HG02678 (cell line): ENCODE data around the gene HYOU1.
A peak's percentile ranks its signal among the peaks of the same experiment; 100 is the strongest.
"Not testable (repeated sequence)": the region's sequence is repeated elsewhere in the genome, so short reads cannot be mapped to it uniquely, and the experiment has no call there.

Source experiments
- ATAC-seq: cut with Tn5 transposase; IDR thresholded peaks from one replicate; pipeline ENCODE4 v1.9.1; 2021; ENCODE audit warnings: mild to moderate bottlenecking, moderate library complexity; ENCODE audit not compliant: unreplicated experiment

HYOU1 gene

DNA sequence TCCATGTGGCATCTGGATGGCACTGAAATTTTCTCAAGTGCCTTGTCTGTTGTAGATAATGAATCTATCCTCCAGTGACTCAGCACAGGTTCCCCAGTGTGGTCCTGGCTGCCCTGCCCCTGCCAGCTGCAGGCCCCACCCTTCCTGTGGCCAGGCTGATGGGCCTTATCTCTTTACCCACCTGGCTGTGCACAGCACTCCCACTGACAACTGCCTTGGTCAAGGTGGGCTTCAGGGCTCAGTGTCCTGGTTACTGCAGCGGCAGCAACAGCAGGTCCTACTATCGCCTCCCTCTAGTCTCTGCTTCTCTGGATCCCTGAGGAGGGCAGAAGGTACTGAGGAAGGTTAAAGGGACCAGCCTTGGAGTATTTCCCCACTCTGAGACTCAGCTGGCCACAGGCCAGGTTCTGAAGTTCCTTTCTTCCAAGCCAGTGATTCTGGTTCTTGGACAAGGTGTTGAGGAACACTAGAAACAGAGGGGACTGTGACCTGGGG lies 30.8 kb upstream of the HYOU1 start:
- no peak for ATAC-seq

DNA sequence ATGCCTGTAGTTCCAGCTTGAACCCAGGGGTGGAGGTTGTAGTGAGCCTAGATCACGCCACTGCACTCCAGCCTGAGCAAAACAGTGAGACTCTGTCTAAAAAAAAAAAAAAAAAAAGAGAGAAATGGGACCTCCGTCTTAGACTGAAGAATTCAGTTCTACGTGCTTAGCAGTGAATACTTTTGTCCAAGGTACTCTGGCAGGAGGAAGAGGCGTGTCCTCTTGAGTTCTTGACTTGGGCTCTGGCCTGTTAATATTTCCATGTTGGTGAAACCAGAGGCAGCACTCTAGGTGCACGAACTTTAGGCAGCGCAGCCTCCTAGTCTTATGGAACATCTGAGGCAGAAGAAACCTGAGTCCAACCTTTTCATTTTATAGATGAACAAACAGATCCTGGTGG lies 30.1 kb upstream of the HYOU1 start:
- no peak for ATAC-seq

DNA sequence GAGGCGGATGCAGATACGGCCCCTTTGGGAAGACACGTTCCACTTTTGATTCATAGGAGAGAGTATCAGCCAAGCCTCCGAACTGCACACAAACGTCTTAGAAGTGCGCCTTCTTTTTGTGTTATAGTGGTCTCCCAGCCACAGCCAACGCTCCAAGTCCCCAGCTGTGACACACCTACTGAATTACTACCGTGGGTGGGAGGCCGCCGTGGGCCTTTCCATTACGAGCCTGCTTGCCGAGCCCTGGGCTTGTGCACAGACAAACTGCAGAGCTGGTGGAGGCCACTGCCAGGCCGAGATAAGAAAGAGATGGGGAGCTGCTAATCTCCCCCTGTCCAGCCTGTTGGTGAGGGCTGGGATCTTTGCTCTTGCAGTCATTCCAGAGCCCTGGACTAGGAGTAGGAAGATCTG lies 28.4 kb upstream of the HYOU1 start:
- ATAC-seq = peak; percentile 10

DNA sequence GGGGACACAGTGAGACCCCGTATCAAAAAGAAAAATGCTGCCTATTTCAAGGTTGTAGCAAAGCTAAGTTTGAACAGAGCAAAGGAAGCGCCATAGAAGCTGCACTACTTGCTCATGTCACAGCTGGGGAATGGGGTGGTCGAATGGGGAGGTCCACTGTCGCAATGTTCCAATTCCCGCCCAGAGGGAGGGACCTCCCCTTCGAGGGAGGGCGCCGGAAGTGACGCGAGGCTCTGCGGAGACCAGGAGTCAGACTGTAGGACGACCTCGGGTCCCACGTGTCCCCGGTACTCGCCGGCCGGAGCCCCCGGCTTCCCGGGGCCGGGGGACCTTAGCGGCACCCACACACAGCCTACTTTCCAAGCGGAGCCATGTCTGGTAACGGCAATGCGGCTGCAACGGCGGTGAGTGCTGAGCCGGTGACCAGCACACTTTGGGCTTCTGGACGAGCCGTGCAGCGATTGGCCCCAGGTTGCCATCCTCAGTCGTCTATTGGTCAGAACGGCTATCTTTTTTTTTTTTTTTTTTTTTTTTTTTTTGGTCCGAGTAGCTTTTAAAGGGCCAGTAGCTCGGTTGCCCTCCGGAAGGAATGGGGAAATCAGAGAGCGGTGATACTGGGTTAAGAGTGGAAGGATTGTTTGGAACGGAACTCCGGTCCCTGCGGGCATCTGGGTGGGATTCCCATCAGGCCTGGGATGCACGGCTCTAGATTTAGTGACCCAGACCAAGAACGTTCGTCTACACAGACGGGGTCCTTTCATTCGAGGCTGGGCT lies 27.8 kb upstream of the HYOU1 start, which contains the start of gene HMBS:
Gene HMBS (plus strand): TSS at position 219 of the 774 bp plus-strand sequence. CDS start 153 bp downstream, at position 372.
- peak; percentile 94 for ATAC-seq

DNA sequence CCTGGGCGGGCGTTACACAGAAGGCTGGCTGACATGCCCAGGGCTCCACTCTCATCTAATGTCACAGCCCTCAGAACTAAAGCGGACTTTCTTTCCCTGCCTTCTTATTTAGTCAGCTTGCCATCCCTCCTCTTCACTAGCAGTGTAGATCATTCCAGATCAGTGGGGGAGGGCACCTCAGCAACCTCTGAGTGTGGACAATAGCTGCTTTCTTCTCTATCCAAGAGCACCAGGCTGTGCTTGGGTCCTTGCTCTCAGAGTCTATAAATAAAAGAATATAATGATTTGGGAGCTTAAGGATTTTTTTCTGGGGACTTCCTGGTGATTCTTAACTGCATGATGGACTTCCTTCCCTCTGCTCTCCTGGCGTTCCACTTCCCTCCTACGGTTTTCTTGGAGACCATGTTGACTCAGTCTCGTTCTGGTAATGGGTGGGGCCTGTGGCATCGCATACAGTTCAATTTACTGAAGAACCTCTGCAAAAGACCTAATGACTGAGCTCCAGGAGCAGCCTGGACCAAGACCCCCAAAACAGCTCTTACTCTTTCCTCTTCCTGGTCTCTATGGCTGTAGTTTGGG lies 24.8 kb upstream of the HYOU1 start:
- ATAC-seq = no peak

DNA sequence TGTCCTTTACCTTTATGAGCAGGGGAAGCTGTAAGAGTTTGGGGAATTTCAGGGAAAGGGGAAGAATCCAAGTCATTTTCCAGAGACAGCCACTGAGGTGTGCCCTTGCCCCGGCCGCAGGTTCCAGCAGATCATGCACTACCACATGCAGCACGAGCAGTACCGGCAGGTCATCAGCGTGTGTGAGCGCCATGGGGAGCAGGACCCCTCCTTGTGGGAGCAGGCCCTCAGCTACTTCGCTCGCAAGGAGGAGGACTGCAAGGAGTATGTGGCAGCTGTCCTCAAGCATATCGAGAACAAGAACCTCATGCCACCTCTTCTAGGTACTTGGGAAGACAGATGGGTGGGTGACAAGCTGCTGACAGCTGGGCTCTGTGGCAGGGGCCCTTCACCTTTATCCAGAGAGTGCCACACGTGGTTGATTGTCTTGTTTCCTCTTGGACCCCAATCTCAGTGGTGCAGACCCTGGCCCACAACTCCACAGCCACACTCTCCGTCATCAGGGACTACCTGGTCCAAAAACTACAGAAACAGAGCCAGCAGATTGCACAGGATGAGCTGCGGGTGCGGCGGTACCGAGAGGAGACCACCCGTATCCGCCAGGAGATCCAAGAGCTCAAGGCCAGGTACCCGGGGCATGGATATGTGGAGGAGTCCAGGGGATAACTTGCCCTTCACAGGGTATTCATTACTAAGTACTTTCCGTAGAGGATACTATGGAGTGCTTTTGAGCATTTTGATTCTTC lies 21.8 kb upstream of the HYOU1 start:
- no peak for ATAC-seq

DNA sequence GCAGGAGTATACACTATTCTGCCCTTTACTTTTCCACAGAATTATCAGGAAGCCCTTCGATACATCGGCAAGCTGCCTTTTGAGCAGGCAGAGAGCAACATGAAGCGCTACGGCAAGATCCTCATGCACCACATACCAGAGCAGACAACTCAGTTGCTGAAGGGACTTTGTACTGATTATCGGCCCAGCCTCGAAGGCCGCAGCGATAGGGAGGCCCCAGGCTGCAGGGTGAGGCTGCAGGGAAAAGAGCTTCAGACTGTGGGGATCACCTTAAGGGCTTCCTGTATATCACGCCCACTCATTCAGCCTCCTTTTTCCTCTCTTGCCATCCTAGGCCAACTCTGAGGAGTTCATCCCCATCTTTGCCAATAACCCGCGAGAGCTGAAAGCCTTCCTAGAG lies 20.8 kb upstream of the HYOU1 start:
- ATAC-seq = no peak

DNA sequence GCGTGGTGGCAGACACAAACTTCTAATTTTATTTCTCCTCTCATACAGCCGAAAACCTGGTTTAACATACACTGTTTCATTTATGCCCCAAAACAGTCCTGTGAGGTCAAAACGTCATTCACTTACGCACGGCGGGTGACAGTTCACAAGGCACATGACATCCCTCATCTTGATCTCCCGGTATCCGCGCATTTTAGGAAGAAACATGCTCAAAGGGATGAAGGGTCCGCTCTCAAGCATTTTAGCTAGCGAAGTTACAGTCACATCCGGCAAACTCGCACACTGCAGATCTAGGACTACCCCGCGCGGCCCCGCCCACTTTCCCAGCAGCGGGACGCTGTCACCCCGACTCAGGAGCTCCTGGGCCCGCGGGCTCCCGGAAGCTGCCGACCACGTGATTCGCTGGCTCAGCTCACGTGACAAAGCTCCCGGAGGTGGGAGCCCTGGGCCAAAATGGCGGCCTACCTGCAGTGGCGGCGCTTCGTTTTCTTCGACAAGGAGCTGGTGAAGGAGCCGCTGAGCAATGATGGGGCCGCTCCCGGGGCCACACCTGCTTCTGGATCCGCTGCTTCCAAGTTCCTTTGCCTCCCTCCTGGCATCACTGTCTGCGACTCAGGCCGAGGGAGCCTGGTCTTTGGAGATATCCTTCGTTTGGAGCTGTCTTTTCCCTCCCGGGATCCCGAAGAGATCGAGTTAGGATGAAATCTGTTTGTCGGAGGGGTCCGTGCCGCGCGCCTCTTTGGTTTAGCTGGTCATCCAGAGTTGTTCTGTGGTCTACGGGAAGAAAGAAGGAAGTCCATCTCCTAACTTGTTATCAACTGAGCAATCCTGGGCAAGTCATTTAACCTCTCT lies 10.6 kb upstream of the HYOU1 start, which contains the start of gene VPS11:
Gene VPS11 (plus strand): TSS at position 448 of the 852 bp plus-strand sequence. CDS start 6 bp downstream, at position 454.
- peak; percentile 96 for ATAC-seq

DNA sequence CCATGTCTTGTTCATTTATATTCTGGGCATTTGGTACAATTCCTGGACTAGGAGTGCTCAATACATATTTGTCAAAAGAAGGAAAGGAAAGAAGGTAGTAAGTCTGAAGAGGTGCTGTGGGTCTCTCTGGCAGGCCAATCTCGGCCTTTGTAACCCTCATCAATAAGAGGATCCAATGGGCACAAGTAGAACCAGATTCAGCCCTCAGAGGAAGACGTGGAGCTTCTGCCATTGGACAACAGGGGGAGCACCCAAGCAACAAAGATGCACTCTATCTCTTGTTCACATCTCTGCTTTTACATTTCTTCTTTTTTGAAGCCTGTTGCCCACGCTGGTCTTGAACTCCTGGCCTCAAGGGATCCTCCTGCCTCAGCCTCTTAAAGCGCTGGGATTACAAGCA lies 8.4 kb upstream of the HYOU1 start:
- ATAC-seq = no peak

DNA sequence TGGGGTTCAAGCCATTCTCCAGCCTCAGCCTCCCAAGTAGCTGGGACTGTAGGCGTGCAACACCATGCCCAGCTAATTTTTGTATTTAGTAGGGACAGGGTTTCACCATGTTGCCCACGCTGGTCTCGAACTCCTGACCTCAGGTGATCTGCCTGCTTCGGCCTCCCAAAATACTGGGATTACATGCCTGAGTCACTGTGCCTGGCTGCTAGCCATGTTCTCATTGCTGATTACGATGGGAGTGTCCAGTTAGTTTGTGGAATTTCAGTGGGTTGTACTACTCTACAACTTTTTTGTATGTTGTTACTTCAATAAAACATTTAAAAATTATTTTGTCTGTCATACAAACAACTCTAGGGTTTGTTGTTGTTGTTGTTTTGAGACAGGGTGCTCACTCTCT lies 5.8 kb upstream of the HYOU1 start:
- ATAC-seq = no peak

DNA sequence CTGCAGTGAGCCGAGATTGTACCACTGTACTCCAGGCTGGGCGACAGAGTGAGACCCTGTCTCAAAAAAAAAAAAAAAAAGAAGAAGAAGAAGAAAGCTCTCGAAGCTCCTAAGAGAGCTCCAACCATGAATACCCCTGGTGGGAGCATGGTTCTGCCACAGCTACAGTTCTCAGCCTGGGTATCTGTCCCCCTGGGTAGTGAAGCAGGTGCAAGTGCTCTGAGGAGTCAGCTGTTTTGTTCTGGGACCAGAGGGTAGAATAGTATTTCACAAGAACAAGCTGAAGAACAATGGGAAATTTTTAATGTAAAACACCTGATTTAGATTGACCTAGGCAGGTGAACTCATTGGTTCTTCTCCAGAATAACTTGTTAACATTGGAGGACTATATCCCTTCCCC lies 4.3 kb upstream of the HYOU1 start:
- no peak for ATAC-seq

DNA sequence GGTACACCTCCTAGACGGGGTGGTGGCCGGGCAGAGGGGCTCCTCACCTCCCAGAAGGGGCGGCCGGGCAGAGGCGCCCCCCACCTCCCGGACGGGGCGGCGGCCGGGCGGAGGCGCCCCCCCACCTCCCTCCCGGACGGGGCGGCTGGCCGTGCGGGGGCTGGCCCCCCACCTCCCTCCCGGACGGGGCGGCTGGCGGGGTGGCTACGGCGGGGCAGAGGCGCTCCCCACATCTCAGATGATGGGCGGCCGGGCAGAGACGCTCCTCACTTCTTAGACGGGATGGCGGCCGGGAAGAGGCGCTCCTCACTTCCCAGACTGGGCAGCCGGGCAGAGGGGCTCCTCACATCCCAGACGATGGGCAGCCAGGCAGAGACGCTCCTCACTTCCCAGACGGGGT lies 2.1 kb upstream of the HYOU1 start:
- not testable (repeated sequence) for ATAC-seq

DNA sequence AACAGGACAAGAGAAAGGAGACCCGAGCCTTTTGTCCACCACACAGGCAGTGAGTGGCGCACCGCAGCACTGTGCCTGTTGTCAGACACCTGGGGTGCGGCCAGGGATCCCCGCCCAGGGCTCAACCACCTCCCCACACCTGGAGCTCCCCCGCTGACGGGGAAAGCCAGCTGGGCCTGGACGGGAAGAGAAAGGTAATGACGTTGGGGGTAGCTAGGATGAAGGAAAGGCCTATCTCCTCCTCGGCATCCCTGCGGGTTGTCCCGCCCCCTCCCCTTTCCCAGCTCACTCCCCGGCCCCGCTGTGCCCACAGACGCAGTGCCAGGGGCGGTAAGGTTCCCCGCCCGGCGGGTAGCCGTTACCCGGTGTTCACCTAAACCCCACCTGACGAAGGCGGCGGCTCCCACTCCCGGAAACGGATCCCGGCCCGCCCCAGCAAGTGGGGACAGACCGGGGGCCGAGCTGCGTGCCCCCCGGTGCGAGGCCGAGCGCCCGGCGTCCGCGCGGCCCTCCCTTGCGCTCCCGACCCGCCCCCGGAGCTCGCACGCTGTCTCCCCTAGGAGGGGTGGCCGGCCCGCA lies 495 bp downstream of the HYOU1 start:
- peak; percentile 5 for ATAC-seq

DNA sequence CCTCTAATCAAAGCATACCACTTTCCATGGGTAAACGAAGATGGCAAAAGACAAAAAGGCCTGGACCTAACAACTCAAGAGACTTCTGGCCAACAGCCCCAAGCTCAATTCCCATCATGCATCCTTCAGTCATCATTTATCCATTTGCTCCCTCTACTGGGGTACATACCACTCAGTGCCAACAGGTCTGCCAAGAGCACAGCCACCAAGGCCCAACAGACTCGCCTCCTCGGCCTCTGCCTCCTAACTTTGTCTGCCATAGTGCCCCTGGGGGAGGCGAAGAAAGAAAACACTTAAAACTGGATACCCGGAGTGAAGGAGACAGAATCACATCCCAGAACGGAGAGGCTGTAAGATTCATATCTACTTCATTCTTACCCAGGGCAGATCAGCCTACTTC lies 1.1 kb downstream of the HYOU1 start:
- ATAC-seq = no peak

DNA sequence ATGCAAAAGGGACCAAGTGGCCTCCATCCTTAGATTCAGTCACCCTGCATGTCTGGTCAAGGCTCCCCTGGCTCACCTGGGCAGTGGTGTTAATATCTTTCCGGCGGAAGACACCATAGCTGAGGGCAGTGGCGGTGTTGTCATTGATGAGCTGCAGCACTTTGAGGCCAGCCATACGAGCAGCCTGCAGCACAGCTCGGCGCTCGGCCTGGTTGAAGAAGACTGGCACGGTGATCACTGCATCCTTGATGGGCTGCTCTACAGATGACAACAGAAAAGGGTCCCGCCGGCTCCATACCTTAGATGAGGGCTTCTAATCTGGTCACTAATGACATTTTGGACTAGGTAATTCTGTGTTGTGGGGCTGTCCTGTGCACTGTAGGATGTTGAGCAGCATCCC lies 2.6 kb downstream of the HYOU1 start:
- ATAC-seq = no peak

DNA sequence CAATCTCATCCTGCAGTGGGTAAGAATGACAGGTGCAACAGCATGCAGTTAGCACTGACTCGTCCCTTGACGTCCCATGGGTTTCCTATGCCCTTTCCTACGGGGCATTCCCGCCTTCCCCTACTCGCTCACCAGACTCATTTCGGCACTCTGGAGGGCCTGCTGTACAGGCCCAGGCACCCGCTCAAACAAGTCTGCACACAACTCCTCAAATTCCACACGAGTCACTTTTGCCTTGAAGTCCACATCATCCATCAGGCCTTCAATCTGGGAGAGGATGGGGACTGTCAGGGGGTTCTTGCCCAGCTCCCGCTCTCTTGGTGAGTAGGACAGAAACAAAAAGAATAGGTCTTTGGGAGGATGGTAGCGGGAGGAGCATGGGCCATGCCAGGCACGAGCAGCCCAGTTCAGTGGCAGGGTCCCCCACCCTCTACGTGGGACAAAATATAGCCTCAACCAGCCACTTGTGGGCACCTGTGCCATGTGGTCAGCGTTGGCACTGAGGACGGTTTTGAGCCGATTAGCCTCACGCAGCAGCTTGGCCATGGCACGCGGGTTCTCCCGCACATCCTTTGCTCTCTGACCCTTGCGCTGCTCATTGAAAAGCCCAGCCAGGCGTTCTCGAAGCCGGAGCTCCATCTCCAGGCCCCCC lies 4.7 kb downstream of the HYOU1 start:
- ATAC-seq = no peak

DNA sequence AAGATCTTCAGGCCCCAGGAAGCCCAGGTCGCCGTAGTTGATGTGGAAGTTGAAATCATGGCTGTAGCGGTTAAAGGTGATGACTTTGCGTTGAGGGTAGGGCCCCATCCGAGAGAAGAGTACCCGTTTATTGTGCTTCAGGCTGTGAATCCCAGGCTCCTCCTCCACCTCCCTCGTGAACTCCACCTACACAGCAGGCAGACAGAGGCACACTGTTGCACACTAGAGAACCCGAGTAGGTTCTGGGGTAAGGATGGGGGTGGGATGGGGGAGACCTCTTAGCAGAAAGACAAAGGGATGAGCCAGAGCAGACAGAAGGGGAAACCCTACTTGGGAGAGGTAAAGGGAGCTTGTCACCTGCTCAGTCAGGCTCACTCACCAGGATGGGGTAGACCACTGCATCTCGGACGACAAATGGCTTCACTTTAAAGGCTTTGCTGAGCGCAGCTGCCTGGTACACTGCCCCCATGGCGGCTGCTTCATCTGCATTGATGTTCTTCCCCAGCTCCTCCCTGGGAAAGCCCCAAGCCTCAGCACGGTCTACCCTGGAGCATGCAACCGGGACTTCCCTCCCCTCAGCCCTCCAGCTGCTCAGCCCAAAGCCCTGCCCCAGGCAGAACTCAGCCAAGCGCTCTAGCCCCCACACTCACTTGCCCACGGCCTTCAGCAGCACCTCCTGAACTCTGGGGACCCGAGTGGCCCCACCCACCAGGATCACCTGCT lies 5.4 kb downstream of the HYOU1 start:
- peak; percentile 65 for ATAC-seq

DNA sequence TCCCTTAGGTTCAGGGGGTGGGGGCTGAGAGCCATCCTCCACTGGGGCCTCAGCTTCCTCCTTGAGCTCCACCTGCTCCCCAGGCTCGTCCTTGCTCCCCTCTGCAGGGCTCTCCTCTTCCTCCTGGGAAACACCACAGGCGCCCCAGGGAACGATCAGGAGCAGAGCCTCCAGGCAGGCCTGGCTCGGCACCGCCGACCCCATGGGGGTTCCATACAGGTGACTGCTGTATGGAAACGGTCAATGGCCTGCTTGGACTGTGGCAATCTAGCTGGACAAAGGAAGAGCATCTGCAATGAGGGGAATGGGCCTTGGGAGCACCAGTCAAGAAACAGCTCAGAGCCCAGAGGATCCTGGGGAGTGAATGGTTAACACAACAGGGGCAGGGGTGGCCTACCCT lies 7.9 kb downstream of the HYOU1 start:
- no peak for ATAC-seq

DNA sequence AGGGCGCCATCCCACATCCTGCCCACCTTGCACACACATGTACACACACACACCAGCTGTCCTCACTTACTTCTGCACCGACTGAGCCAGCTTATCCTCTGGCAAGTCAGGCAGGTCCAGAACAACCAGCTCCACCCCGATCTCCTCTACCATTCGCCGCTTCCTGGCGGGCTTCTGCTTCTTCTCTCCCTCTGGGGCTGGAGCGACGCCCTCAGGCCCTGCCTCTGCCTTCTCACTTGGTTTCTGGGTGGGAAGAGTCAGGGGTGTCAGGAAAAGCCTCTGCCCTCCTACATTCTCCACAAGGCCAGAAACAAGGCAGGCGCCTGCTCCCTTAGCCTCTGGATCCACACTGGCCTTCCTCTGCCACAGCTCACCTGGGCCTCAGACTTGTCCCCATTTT lies 8.4 kb downstream of the HYOU1 start:
- no peak for ATAC-seq
